Bone marrow (tissue), 2 donors: ENCODE results near the gene RNF213.
"Not testable (repeated sequence)": the region's sequence is repeated elsewhere in the genome, so short reads cannot be mapped to it uniquely, and the experiment has no call there.

ENCODE experiments used
- DNase-seq, 2 donors: peaks; one replicate each; lab custom pipeline; 2025; lab: John Stamatoyannopoulos, UW

RNF213 gene

GRCh38 chr17:80270836-80271235 is 10.2 kb downstream of the RNF213 start:
- no peak for DNase-seq

GRCh38 chr17:80272366-80272765 is 11.7 kb downstream of the RNF213 start:
- no peak for DNase-seq

GRCh38 chr17:80274331-80274730 is 13.7 kb downstream of the RNF213 start:
- DNase-seq: no peak

- DNase-seq: no peak
Observed at GRCh38 chr17:80274871-80275449, 14.3 kb downstream of the RNF213 start.

- DNase-seq: not testable (repeated sequence)
Observed at GRCh38 chr17:80275857-80276256, 15.2 kb downstream of the RNF213 start.

GRCh38 chr17:80277751-80278671 is 17.4 kb downstream of the RNF213 start:
- DNase-seq: no peak

- DNase-seq: no peak
Observed at GRCh38 chr17:80279895-80280294, 19.2 kb downstream of the RNF213 start.

- no peak for DNase-seq
Observed at GRCh38 chr17:80281516-80281915, 20.9 kb downstream of the RNF213 start.

GRCh38 chr17:80283116-80283852 is 22.6 kb downstream of the RNF213 start:
- no peak for DNase-seq

GRCh38 chr17:80284631-80285030 is 24.0 kb downstream of the RNF213 start:
- DNase-seq: no peak

GRCh38 chr17:80285237-80285920 is 24.7 kb downstream of the RNF213 start:
- DNase-seq: no peak

- no peak for DNase-seq
Observed at GRCh38 chr17:80286638-80286960, 25.9 kb downstream of the RNF213 start.

- no peak for DNase-seq
Observed at GRCh38 chr17:80287038-80287437, 26.4 kb downstream of the RNF213 start.

- no peak for DNase-seq
Observed at GRCh38 chr17:80287806-80288567, 27.3 kb downstream of the RNF213 start.

- DNase-seq: peak in 1 of 2 donors; percentile 89
Observed at GRCh38 chr17:80289616-80290015, 29.0 kb downstream of the RNF213 start.

GRCh38 chr17:80290156-80290555 is 29.5 kb downstream of the RNF213 start:
- no peak for DNase-seq

GRCh38 chr17:80291260-80291659 is 30.6 kb downstream of the RNF213 start:
- DNase-seq: no peak

- DNase-seq: no peak
Observed at GRCh38 chr17:80291691-80292487, 31.2 kb downstream of the RNF213 start.

- no peak for DNase-seq
Observed at GRCh38 chr17:80292521-80292971, 31.9 kb downstream of the RNF213 start.

- no peak for DNase-seq
Observed at GRCh38 chr17:80294210-80294609, 33.6 kb downstream of the RNF213 start.

- no peak for DNase-seq
Observed at GRCh38 chr17:80294653-80295052, 34.0 kb downstream of the RNF213 start.
